SK-N-SH (cell line): ENCODE data around the gene AUH. TPM values are rescaled to one million over a fixed set of nuclear protein-coding genes. Genes with fewer than 3 reads are reported as not detected.

Experiments used
- CTCF ChIA-PET: fragments of 300-600, 350-600 bp; formaldehyde crosslinking; extraction: SDS; loops from one replicate; lab custom pipeline; 2021; lab: Yijun Ruan, JAX
- POLR2A ChIA-PET: fragments of 350-600 bp; sonication (Branson Sonifier 250); formaldehyde crosslinking; extraction: SDS; loops from one replicate; lab custom pipeline; 2020; ENCODE audit warnings: antibody characterized with exemption, inconsistent platforms; lab: Yijun Ruan, JAX
- DNase-seq: peaks from one replicate; pipeline ENCODE4 v3.0.0; 2012
- H2AFZ ChIP-seq: fragments of 200-600 bp; sonication (generic); 2 replicates; pipeline ENCODE4 v1.8.1; 2016; ENCODE audit warnings: antibody characterized with exemption, mild to moderate bottlenecking, low read depth
- H3F3A ChIP-seq: fragments of 200-600 bp; sonication (generic); replicated peaks from 2 replicates; pipeline ENCODE3; 2016; ENCODE audit warnings: antibody characterized with exemption, mild to moderate bottlenecking; ENCODE audit not compliant: insufficient read depth
- H3K27ac ChIP-seq, 2 experiments: fragments of 200-500 bp in 1 of 2; fragments of 200-600 bp in 1 of 2; sonication (Bioruptor generic) in 1 of 2; sonication (generic), shearing (Covaris generic) in 1 of 2; 2 replicates each; pipeline versions ENCODE4 v1.5.1 to v1.6.1; 2014 to 2016; ENCODE audit warnings: low read depth in 2 of 2, inconsistent platforms in 1 of 2, low read length in 1 of 2, mild to moderate bottlenecking in 1 of 2, mixed read lengths in 1 of 2
- H3K27me3 ChIP-seq: fragments of 200-600 bp; sonication (generic), shearing (Covaris generic); 2 replicates; pipeline ENCODE4 v1.6.1; 2016; ENCODE audit warnings: mixed run types; ENCODE audit not compliant: insufficient read depth
- H3K36me3 ChIP-seq, 2 experiments: fragments of 200-500 bp in 1 of 2; fragments of 200-600 bp in 1 of 2; sonication (Bioruptor generic) in 1 of 2; sonication (generic) in 1 of 2; replicated peaks in 1 of 2; 2 replicates each; pipeline versions ENCODE3 to v1.5.1; 2014 to 2016; ENCODE audit warnings: low read length in 1 of 2, mild to moderate bottlenecking in 1 of 2; ENCODE audit not compliant: insufficient read depth in 2 of 2, control insufficient read depth in 1 of 2
- H3K4me1 ChIP-seq, 2 experiments: fragments of 200-500 bp in 1 of 2; fragments of 200-600 bp in 1 of 2; sonication (Bioruptor generic) in 1 of 2; sonication (generic), shearing (Covaris generic) in 1 of 2; 2 replicates each; pipeline versions ENCODE4 v1.5.1 to v1.6.1; 2014 to 2016; ENCODE audit warnings: low read depth in 1 of 2, low read length in 1 of 2, mixed run types in 1 of 2; ENCODE audit not compliant: insufficient read depth in 2 of 2, control insufficient read depth in 1 of 2
- H3K4me2 ChIP-seq: fragments of 200-600 bp; sonication (generic), shearing (Covaris generic); 2 replicates; pipeline ENCODE4 v1.6.1; 2017; ENCODE audit warnings: mixed run types
- H3K4me3 ChIP-seq, 2 experiments: fragments of 200-500 bp in 1 of 2; fragments of 200-600 bp in 1 of 2; sonication (Bioruptor generic) in 1 of 2; sonication (generic), shearing (Covaris generic) in 1 of 2; 2 replicates each; pipeline versions ENCODE4 v1.5.1 to v1.8.1; 2014 to 2016; ENCODE audit warnings: low read depth in 2 of 2, inconsistent platforms in 1 of 2, low read length in 1 of 2, mild to moderate bottlenecking in 1 of 2, mixed read lengths in 1 of 2, moderate library complexity in 1 of 2
- H3K79me2 ChIP-seq: fragments of 200-600 bp; sonication (generic); 2 replicates; pipeline ENCODE4 v1.8.1; 2017; ENCODE audit warnings: mild to moderate bottlenecking; ENCODE audit not compliant: insufficient read depth
- H3K9ac ChIP-seq: fragments of 200-600 bp; sonication (generic); 2 replicates; pipeline ENCODE4 v1.6.1; 2017; ENCODE audit warnings: mixed run types
- H3K9me2 ChIP-seq: fragments of 200-600 bp; sonication (generic); 2 replicates; pipeline ENCODE4 v1.6.1; 2017; ENCODE audit warnings: mixed run types
- H3K9me3 ChIP-seq: fragments of 200-600 bp; sonication (generic); 2 replicates; pipeline ENCODE4 v1.6.1; 2017; ENCODE audit warnings: mixed run types, mild to moderate bottlenecking, moderate library complexity
- H4K20me1 ChIP-seq: fragments of 200-600 bp; sonication (generic); 2 replicates; pipeline ENCODE4 v1.6.1; 2017; ENCODE audit warnings: mild to moderate bottlenecking, mixed run types; ENCODE audit not compliant: insufficient read depth
- EP300 ChIP-seq, 2 experiments: IDR thresholded peaks; 2 replicates each; pipeline versions ENCODE4 v1.4.0 to v1.6.1; 2012; ENCODE audit warnings: borderline replicate concordance in 1 of 2, low read depth in 1 of 2, low read length in 1 of 2
- GABPA ChIP-seq: IDR thresholded peaks from 2 replicates; pipeline ENCODE4 v1.4.0; 2012; ENCODE audit warnings: low read depth, mild to moderate bottlenecking
- GATA2 ChIP-seq: sonication (generic); formaldehyde crosslinking; IDR thresholded peaks from 2 replicates; pipeline ENCODE4 v1.5.0; 2020; ENCODE audit warnings: mild to moderate bottlenecking, missing genetic modification reagents
- JUND ChIP-seq: IDR thresholded peaks from 2 replicates; pipeline ENCODE4 v1.4.0; 2012
- MEF2A ChIP-seq: IDR thresholded peaks from 2 replicates; pipeline ENCODE4 v1.4.0; 2012; ENCODE audit warnings: low read depth, borderline replicate concordance
- NFIC ChIP-seq: IDR thresholded peaks from 2 replicates; pipeline ENCODE4 v1.4.0; 2012; ENCODE audit warnings: borderline replicate concordance
- NRF1 ChIP-seq: IDR thresholded peaks from 2 replicates; pipeline ENCODE4 v1.6.1; 2012; ENCODE audit warnings: low read depth, mild to moderate bottlenecking, low read length
- RAD21 ChIP-seq: IDR thresholded peaks from 2 replicates; pipeline ENCODE4 v1.6.1; 2012; ENCODE audit warnings: mild to moderate bottlenecking, low read length
- RCOR1 ChIP-seq: fragments of 150-350 bp; IDR thresholded peaks from 2 replicates; pipeline ENCODE4 v1.6.1; 2017; ENCODE audit warnings: antibody characterized with exemption, low read length
- RFX5 ChIP-seq: IDR thresholded peaks from 2 replicates; pipeline ENCODE4 v1.6.1; 2012; ENCODE audit warnings: mild to moderate bottlenecking, improper control_type of control experiment, low read length
- RXRA ChIP-seq: IDR thresholded peaks from 2 replicates; pipeline ENCODE4 v1.4.0; 2012; ENCODE audit warnings: low read depth, mild to moderate bottlenecking, borderline replicate concordance
- SIN3A ChIP-seq: IDR thresholded peaks from 2 replicates; pipeline ENCODE4 v1.6.1; 2012; ENCODE audit warnings: low read depth, mild to moderate bottlenecking, low read length, moderate library complexity, borderline replicate concordance
- SMC3 ChIP-seq: IDR thresholded peaks from 2 replicates; pipeline ENCODE4 v1.6.1; 2012; ENCODE audit warnings: low read depth, low read length, improper control_type of control experiment
- TEAD4 ChIP-seq: IDR thresholded peaks from 2 replicates; pipeline ENCODE4 v1.4.0; 2012; ENCODE audit warnings: mild to moderate bottlenecking, borderline replicate concordance; ENCODE audit not compliant: insufficient read depth
- YY1 ChIP-seq: IDR thresholded peaks from 2 replicates; pipeline ENCODE4 v1.4.0; 2012; ENCODE audit warnings: low read depth, mild to moderate bottlenecking
- WGBS: methylation state at CpG from one replicate; pipeline ENCODE4 v1.1.6; 2017; ENCODE audit warnings: low lambda C conversion rate; 5-methylcytosine and 5-hydroxymethylcytosine counted together
- polyA plus RNA-seq, 3 experiments: library from polyadenylated mRNA; depleted of rRNA; stranded (reverse); fragments of >200 nt; gene quantifications; 2 replicates each; pipeline ENCODE4 v1.2.3, GENCODE V29; 2012
- TF ChIP-seq, protein P1 (sequence below): IDR thresholded peaks from 2 replicates; pipeline ENCODE4; 2012
- TF ChIP-seq, protein P2 (sequence below): IDR thresholded peaks from 2 replicates; pipeline ENCODE4 v1.4.0; 2012; ENCODE audit warnings: low read depth, borderline replicate concordance
- TF ChIP-seq, protein P3 (sequence below): fragments of 150-350 bp; IDR thresholded peaks from 2 replicates; pipeline ENCODE4 v1.6.1; 2017; ENCODE audit warnings: antibody characterized with exemption, low read length, low read depth, borderline replicate concordance
- TF ChIP-seq, protein P4 (sequence below): fragments of 200-600 bp; sonication (generic); IDR thresholded peaks from 2 replicates; pipeline ENCODE4 v1.6.1; 2017; ENCODE audit warnings: antibody characterized with exemption, mild to moderate bottlenecking, moderate library complexity
- TF ChIP-seq, protein P5 (sequence below): IDR thresholded peaks from 2 replicates; pipeline ENCODE4 v1.4.0; 2012; ENCODE audit warnings: low read depth

Gene AUH
- polyA plus RNA-seq, 1 of the 3 experiments (the other 2 are of a cell fraction): 7.6 TPM

DNA sequence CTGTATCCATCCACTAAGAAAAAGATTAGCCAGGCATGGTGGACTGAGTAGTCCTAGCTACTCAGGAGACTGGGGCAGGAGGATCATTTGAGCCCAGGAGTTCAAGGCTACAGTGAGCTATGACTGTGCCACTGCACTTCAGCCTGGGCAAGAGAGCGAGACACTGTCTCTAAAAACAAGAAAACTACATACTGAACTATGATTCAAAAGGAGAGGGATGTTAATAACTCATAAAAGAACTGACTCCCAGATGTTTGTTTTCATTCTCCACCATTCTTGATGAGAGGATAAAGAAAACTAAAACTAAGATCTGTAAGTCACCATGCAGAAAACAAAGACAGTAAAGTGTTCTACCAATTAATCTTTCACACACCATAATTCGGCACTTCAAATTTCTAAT lies 53.5 kb downstream of the AUH start:
- peaks cover 5% of the 10 kb centered on the region for H3F3A ChIP-seq
- POLR2A ChIA-PET: no interaction called here
- H3K36me3 ChIP-seq: peaks cover 0 to 8% of the 10 kb centered on the region in 2 experiments
- no peak overlapping the region for H2AFZ ChIP-seq
- CTCF ChIA-PET: no interaction called here
- no peaks in the 10 kb centered on the region for H3K79me2 ChIP-seq
- H3K27me3 ChIP-seq: no peaks in the 10 kb centered on the region
- H3K4me1 ChIP-seq: 0 out of 4 replicates have a peak, but pooled peaks cover 0 to 3% of the 10 kb centered on the region in 2 experiments
- H3K4me3 ChIP-seq: no peak overlapping the region
- WGBS: 97% methylated on average over 2 of the region's 2 CpGs
- H3K27ac ChIP-seq: no peak overlapping the region
- no peak for TF ChIP-seq JUND
- TF ChIP-seq, protein P1, sequence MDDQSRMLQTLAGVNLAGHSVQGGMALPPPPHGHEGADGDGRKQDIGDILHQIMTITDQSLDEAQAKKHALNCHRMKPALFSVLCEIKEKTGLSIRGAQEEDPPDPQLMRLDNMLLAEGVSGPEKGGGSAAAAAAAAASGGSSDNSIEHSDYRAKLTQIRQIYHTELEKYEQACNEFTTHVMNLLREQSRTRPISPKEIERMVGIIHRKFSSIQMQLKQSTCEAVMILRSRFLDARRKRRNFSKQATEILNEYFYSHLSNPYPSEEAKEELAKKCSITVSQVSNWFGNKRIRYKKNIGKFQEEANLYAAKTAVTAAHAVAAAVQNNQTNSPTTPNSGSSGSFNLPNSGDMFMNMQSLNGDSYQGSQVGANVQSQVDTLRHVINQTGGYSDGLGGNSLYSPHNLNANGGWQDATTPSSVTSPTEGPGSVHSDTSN: no peak
- TF ChIP-seq, protein P2, sequence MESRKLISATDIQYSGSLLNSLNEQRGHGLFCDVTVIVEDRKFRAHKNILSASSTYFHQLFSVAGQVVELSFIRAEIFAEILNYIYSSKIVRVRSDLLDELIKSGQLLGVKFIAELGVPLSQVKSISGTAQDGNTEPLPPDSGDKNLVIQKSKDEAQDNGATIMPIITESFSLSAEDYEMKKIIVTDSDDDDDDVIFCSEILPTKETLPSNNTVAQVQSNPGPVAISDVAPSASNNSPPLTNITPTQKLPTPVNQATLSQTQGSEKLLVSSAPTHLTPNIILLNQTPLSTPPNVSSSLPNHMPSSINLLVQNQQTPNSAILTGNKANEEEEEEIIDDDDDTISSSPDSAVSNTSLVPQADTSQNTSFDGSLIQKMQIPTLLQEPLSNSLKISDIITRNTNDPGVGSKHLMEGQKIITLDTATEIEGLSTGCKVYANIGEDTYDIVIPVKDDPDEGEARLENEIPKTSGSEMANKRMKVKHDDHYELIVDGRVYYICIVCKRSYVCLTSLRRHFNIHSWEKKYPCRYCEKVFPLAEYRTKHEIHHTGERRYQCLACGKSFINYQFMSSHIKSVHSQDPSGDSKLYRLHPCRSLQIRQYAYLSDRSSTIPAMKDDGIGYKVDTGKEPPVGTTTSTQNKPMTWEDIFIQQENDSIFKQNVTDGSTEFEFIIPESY: no peak
- no peak for TF ChIP-seq NRF1
- no peak for TF ChIP-seq RXRA
- TF ChIP-seq YY1: no peak
- TF ChIP-seq NFIC: no peak
- no peak for TF ChIP-seq GABPA
- TF ChIP-seq SIN3A: no peak
- TF ChIP-seq, protein P3, sequence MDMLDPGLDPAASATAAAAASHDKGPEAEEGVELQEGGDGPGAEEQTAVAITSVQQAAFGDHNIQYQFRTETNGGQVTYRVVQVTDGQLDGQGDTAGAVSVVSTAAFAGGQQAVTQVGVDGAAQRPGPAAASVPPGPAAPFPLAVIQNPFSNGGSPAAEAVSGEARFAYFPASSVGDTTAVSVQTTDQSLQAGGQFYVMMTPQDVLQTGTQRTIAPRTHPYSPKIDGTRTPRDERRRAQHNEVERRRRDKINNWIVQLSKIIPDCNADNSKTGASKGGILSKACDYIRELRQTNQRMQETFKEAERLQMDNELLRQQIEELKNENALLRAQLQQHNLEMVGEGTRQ: no peak
- TF ChIP-seq RFX5: no peak
- TF ChIP-seq EP300 (IDR thresholded peaks at IDR 0.05; ENCODE audit: borderline replicate concordance in 1 of 2, low read depth in 1 of 2, low read length in 1 of 2): no peak
- TF ChIP-seq, protein P4, sequence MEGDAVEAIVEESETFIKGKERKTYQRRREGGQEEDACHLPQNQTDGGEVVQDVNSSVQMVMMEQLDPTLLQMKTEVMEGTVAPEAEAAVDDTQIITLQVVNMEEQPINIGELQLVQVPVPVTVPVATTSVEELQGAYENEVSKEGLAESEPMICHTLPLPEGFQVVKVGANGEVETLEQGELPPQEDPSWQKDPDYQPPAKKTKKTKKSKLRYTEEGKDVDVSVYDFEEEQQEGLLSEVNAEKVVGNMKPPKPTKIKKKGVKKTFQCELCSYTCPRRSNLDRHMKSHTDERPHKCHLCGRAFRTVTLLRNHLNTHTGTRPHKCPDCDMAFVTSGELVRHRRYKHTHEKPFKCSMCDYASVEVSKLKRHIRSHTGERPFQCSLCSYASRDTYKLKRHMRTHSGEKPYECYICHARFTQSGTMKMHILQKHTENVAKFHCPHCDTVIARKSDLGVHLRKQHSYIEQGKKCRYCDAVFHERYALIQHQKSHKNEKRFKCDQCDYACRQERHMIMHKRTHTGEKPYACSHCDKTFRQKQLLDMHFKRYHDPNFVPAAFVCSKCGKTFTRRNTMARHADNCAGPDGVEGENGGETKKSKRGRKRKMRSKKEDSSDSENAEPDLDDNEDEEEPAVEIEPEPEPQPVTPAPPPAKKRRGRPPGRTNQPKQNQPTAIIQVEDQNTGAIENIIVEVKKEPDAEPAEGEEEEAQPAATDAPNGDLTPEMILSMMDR: no peak
- no peak for TF ChIP-seq SMC3
- TF ChIP-seq GATA2 (CRISPR knock-in tag): no peak
- TF ChIP-seq RAD21: no peak
- TF ChIP-seq, protein P5, sequence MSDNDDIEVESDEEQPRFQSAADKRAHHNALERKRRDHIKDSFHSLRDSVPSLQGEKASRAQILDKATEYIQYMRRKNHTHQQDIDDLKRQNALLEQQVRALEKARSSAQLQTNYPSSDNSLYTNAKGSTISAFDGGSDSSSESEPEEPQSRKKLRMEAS: no peak
- no peak for TF ChIP-seq MEF2A
- no peak for TF ChIP-seq TEAD4
- no peak for TF ChIP-seq RCOR1
- TF ChIP-seq, all 33 proteins: peak for 0
- DNase-seq: no peak
- Histone ChIP-seq H4K20me1 (no peaks in the 10 kb centered on the region), H3K9me2 (no peaks in the 10 kb centered on the region), H3K9ac (no peak overlapping the region), H3K4me2 (no peak overlapping the region), H3K9me3 (no peaks in the 10 kb centered on the region)
